ENCODE measurements around the gene KLK7.

GRCh38 chr19:51018745-51019543 is 35.2 kb upstream of the KLK7 start:
- TF ChIP-seq GATA2 (IDR thresholded peaks at IDR 0.05; ENCODE audit: low read depth, low read length) (no peak), GATA3 (IDR thresholded peaks at IDR 0.05; ENCODE audit: low read depth, low read length) (no peak)
